ENCODE data around the gene ZNF559. TPM values are rescaled to one million over a fixed set of nuclear protein-coding genes. Genes with fewer than 3 reads are reported as not detected.

Gene ZNF559
- polyA plus RNA-seq, 1 experiment: 27.8 TPM

- DNase-seq (ENCODE audit: low read depth, low spot score): no peak
- no peaks in the 10 kb centered on the region for H3K27me3 ChIP-seq (ENCODE audit: control insufficient read depth, insufficient read depth, low read length)
- no peak overlapping the region for H3K27ac ChIP-seq (ENCODE audit: low read depth, low read length)
- ChIA-PET CTCF (no interaction called here), POLR2A (no interaction called here)
- H3K4me3 ChIP-seq (ENCODE audit: low read depth, low read length): no peak overlapping the region
- peaks cover 52% of the 10 kb centered on the region for H3K9me3 ChIP-seq (ENCODE audit: control insufficient read depth, insufficient read depth, low read length)
- no peak for TF ChIP-seq CTCF (IDR thresholded peaks at IDR 0.05; ENCODE audit: low read depth, low read length)
These were observed 6.0 kb downstream of the ZNF559 start for GRCh38 chr19:9329999-9330398.

GRCh38 chr19:9342610-9343304, 18.8 kb downstream of the ZNF559 start:
- Histone ChIP-seq H3K4me3 (ENCODE audit: low read depth, low read length) (no peak overlapping the region), H3K9me3 (ENCODE audit: control insufficient read depth, insufficient read depth, low read length) (peaks cover 38% of the 10 kb centered on the region), H3K27me3 (ENCODE audit: control insufficient read depth, insufficient read depth, low read length) (no peaks in the 10 kb centered on the region), H3K27ac (ENCODE audit: low read depth, low read length) (no peak overlapping the region)
- ChIA-PET CTCF (no interaction called here), POLR2A (no interaction called here)
- no peak for DNase-seq (ENCODE audit: low read depth, low spot score)
- no peak for TF ChIP-seq CTCF (IDR thresholded peaks at IDR 0.05; ENCODE audit: low read depth, low read length)

- no peak for DNase-seq (ENCODE audit: low read depth, low spot score)
- no peak for TF ChIP-seq CTCF (IDR thresholded peaks at IDR 0.05; ENCODE audit: low read depth, low read length)
- H3K4me3 ChIP-seq (ENCODE audit: low read depth, low read length): no peak overlapping the region
- no peak overlapping the region for H3K27ac ChIP-seq (ENCODE audit: low read depth, low read length)
- H3K9me3 ChIP-seq (ENCODE audit: control insufficient read depth, insufficient read depth, low read length): peaks cover 33% of the 10 kb centered on the region
- CTCF ChIA-PET: no interaction called here
- H3K27me3 ChIP-seq (ENCODE audit: control insufficient read depth, insufficient read depth, low read length): no peaks in the 10 kb centered on the region
- POLR2A ChIA-PET: interaction anchor here (0.6 kb wide), 1 partner anchor 203 kb away, joined by 4 read pairs; no protein-coding TSS in a partner anchor
These were observed 21.0 kb downstream of the ZNF559 start for GRCh38 chr19:9345005-9345404.

- TF ChIP-seq CTCF (IDR thresholded peaks at IDR 0.05; ENCODE audit: low read depth, low read length): no peak
- POLR2A ChIA-PET: no interaction called here
- peaks cover 50% of the 10 kb centered on the region for H3K9me3 ChIP-seq (ENCODE audit: control insufficient read depth, insufficient read depth, low read length)
These were observed 24.3 kb downstream of the ZNF559 start for GRCh38 chr19:9348253-9348652.

GRCh38 chr19:9348671-9349070, 24.7 kb downstream of the ZNF559 start:
- peaks cover 50% of the 10 kb centered on the region for H3K9me3 ChIP-seq (ENCODE audit: control insufficient read depth, insufficient read depth, low read length)
- H3K27ac ChIP-seq (ENCODE audit: low read depth, low read length): no peak overlapping the region
- no peaks in the 10 kb centered on the region for H3K27me3 ChIP-seq (ENCODE audit: control insufficient read depth, insufficient read depth, low read length)
- ChIA-PET CTCF (no interaction called here), POLR2A (no interaction called here)
- TF ChIP-seq CTCF (IDR thresholded peaks at IDR 0.05; ENCODE audit: low read depth, low read length): no peak
- H3K4me3 ChIP-seq (ENCODE audit: low read depth, low read length): no peak overlapping the region
- DNase-seq (ENCODE audit: low read depth, low spot score): no peak

More at GRCh38 chr19:9348253-9348652, 24.3 kb downstream of the ZNF559 start:
- no peaks in the 10 kb centered on the region for H3K27me3 ChIP-seq (ENCODE audit: control insufficient read depth, insufficient read depth, low read length)
- H3K27ac ChIP-seq (ENCODE audit: low read depth, low read length): no peak overlapping the region
- CTCF ChIA-PET: no interaction called here
- H3K4me3 ChIP-seq (ENCODE audit: low read depth, low read length): no peak overlapping the region
- DNase-seq (ENCODE audit: low read depth, low spot score): no peak
